Endometrium (tissue), 2 donors: ENCODE results near the gene ABCA2.
"Not testable (repeated sequence)": the region's sequence is repeated elsewhere in the genome, so short reads cannot be mapped to it uniquely, and the experiment has no call there.

Experiments
- FAIRE-seq: peaks from 2 replicates; lab custom pipeline; 2012; peaks lifted over from hg19 to GRCh38; lab: Jason Lieb, UNC
- donor health status: control.
- donor health status: control.

ABCA2 gene

DNA sequence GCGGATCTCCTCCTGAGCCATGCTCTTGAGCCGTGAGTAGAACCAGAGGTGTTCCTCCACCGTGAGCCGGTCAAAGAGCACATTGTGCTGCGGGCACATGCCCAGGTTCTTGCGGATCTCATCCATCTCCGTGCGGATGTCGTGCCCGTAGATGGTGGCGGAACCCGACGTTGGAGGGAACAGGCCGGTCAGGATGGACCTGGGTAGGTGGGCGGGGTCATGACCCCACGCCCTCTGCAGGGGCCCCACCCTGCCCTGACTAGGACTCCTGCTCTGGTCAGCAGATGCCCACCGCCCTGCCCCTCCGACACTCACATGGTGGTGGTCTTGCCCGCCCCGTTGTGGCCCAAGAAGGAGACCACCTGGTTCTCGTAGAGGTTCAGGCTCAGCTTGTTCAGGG is 12.1 kb downstream of the ABCA2 start:
- no peak for FAIRE-seq

- no peak for FAIRE-seq
These were observed 12.5 kb downstream of the ABCA2 start for GRCh38 chr9:137015540-137015930.

- FAIRE-seq = no peak
These were observed 13.1 kb downstream of the ABCA2 start for GRCh38 chr9:137014776-137015539.

GRCh38 chr9:137014166-137014565 is 13.9 kb downstream of the ABCA2 start:
- no peak for FAIRE-seq

- no peak for FAIRE-seq
These were observed 14.5 kb downstream of the ABCA2 start for GRCh38 chr9:137013571-137013940.

DNA sequence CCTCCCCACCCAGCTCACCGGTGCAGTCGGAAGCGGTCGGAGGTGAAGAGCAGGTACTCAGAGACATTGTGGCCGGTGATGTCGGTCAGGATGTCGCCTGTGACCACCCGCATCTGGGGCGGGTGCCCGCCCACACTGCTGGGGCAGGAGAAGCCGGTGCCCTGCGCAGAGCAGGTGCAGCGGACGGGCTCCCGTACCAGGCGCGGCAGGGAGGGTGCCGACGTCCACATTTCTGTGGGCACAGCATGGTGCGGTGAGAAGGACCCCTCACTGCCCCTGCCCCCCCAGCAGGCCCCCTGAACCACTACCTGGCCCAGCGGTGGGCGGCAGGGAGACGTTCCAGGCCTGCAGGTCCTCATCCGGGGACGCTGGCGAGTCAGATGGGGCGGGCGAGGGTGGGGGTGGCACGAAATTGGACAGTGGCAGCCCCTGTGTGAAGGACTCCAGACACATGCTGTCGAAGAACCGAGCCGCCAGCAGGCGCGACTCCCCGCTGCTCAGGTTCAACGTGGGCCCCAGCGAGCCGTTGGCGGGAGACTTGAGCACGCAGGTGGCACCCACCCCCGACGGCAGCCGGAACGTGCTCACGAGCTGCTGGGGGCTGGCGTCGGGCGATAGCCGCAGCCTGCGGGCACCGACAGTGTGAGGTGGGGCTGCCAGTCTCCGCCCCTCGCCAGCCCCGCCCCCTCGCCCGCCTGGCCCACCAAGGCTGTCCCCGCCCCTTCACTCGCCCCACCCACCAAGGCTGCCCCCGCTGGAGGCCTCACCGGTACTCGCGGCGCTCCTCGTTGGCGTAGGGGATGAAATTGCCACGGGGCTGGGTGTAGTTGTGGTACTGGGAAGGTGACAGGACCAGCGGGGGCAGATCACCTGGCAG is 15.1 kb downstream of the ABCA2 start:
- FAIRE-seq = no peak

DNA sequence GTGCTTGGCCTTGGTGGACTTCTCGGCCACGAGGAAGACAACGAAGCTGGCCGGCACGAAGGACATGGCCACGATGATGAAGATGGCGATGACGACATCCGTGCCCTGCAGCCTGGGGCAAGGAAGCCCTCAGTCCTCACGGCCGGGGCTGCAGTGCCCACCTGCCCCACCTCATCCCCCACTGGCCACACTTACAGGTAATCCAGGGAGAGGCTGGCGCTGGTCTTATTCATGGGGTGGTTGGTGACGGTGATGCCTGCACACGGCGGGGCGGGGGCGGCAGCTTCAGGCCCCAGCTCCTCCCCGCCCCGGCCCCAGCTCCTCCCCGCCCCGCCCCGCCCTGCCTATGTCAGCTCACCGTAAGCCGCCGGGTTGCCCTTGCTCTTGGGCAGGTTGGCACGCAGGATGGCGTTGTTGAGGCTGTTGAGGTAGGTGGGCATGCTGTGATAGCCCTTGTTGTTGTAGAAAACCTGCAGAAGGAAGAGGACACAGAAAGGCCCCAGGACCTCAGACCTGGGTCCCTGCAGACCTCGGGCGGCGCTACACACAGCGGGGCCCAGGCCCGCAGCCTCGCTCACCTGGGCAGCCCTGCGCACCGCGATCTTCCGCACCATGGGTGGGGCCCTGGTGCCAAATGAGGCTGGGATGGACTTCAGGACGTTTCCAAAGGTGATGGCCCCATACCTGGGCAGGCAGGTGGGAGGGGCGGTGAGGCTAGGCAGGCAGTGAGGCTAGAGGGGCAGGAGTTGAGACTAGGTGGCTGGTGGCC is 15.9 kb downstream of the ABCA2 start:
- FAIRE-seq = no peak

DNA sequence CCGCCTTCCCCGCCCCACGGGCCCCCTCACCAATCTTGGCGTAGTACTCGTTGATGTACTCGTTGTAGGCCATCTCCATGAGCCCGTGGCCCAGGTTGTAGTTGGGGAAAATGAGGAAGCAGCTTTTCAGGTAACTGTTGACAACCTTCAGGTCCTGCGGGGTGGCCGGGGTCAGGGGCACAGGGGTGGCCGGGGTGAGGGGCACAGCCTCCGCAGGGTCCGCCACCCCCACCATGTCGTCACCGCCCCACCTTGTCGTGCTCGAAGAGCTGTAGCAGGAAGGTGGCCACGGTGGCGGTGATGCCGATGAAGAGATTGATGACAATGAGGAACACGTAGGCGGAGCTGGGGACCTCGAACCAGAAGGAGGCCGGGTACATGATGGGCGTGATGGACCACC is 16.9 kb downstream of the ABCA2 start:
- no peak for FAIRE-seq

- no peak for FAIRE-seq
These were observed 17.9 kb downstream of the ABCA2 start for GRCh38 chr9:137009938-137010732.

DNA sequence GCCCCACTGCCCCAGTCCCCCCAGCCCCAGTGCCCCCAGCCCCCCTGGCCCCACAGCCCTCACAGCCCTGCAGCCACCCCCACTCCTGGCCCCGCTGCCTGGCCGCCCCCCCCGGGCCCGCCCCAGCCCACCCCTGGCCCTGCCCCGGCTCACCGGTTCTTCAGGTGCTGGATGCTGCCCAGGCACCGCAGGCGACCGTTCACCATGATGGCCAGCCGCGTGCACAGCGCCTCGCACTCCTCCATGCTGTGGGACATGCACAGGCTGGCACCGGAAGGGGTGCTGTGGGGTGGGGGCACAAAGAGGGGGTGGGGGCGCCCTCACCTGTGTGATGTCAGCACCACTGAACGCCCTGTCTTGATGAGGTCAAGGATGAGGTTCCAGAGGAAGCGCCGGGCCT is 18.8 kb downstream of the ABCA2 start:
- FAIRE-seq = no peak

DNA sequence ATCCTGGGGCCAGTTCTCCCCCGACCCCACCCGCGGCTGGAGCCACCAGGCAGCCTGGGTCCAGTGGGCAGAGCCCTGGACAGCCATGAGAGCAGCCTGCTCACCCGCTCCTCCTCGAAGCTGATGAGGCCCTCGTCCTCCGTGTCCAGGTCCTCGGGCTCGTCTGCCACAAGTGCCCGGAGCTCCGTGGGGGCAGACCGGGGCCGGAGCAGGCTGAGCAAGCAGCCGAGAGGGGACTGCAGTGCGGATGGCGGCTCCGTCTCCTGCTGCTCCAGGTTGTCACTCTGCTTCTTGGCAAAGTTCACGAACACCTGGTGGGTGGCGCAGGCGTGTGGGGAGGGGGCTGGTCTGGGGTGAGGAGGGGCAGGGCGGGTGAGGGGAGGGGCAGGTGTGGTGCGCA is 19.7 kb downstream of the ABCA2 start:
- FAIRE-seq = no peak

DNA sequence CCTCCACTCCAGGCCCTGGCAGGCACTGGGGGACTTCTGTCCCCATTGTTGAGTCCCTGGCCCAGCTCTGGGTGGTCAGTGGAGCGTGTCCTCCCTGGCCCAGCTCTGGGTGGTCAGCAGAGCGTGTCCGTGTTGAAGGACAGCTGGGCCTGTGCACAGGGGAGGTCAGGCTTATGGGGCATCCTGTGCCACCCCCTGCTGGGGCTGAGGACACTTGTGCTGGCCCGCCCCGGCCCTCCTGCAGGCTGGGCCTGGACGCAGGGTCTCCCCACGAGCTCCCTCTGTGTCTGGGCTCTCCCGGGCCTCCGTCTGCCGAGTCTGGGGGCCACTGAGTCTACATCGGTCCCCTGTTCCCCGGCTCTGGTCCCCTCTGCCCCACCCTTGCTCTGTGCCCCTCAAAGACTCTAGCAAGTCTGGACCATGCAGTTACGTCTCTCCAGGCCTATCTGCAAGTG is 20.2 kb downstream of the ABCA2 start:
- no peak for FAIRE-seq

DNA sequence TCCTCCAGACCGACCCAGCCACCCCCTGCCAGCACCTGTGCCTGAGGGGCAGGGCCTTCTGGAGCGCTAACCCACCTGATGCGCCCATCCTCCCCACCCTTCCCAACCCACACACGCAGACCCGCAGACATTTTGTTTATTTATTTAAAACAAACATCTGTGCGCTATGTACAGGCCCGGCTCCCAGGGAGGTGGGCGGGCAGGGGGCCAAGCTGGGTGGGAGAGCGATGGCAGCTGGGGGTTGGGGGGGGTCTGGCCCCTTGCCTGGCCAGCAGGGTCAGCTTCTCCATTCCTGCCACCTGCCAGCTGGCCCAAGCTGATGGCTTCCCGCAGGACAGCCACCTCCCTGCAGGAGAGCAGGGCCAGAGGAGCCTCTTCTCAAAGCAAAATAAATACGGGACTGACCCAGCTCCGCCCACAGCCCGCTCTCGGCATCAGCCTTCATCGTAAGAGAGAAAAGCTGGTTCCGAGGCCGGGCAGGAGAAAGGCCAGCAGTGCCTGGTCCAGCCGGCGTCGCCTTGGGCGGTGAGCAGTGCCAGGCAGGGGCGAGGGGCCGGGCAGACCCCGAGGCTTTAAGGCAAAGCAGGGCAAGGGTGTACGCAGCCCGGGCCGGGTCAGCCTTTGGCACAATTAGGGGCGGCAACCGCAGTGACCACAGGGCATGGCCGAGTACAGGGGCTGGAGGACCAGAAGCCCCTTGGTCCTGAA is 20.8 kb downstream of the ABCA2 start:
- FAIRE-seq = no peak

DNA sequence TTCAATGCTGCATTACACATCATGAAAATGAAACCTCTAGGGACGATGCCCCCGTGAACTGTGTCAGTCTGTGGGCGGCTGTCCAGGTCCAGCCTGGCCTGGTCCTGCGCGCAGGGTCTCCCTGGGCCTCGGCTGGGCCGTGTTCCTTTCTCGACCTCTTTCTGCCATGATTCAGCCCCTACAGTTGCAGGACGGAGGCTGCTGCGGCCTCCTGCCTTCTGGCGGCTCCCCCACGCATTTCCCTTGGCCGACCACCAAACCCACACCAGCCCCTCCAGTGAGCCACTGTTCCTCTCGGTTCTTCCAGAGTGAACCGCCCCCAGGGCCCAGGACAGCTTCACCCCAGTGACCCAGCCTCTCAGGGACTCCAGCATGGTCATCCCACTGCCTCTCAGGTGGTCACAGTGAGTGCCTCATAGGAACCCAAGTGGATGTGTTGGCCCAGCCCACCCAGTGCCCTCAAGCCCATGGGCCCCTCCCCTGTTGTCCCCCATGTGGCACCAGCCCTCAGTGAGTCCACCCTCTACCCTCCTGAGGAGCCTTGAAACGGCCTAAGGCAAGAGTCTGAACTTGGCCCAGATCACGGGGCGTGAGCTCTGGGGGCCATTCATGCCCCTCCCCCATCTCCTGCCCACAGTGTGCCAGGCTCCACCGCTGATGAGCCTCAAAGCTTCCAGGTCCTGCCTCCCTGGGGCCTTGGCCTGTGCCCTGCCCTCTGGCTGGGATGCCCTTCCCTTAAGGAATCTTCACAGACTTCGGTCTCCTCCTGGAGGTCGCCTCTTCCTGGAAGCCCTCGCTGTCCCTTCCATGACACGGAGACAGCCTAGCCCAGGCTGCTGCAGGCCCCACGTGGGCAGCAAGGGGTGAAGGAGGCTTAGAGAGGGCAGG is 21.7 kb downstream of the ABCA2 start:
- FAIRE-seq = no peak

GRCh38 chr9:137004285-137004684 is 23.8 kb downstream of the ABCA2 start:
- FAIRE-seq = not testable (repeated sequence)

DNA sequence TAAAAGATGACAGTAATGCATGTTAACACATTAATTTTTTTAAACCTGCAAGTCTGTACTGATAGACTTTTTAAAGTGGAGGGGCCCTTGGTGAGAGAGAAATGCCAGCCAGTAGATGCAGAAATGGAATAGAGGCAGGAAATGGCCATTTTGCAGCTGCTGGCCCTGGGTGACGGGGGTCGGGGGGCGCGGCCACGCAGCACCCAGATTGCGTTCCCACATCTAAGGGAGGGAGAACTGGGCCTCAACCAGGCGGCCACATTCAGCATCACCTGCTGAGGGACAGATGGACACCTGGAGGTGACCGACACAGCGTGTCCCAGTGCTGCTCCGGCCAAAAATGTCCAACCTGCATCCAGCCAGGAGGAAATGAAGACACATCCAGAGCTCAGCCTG is 25.4 kb downstream of the ABCA2 start:
- no peak for FAIRE-seq

DNA sequence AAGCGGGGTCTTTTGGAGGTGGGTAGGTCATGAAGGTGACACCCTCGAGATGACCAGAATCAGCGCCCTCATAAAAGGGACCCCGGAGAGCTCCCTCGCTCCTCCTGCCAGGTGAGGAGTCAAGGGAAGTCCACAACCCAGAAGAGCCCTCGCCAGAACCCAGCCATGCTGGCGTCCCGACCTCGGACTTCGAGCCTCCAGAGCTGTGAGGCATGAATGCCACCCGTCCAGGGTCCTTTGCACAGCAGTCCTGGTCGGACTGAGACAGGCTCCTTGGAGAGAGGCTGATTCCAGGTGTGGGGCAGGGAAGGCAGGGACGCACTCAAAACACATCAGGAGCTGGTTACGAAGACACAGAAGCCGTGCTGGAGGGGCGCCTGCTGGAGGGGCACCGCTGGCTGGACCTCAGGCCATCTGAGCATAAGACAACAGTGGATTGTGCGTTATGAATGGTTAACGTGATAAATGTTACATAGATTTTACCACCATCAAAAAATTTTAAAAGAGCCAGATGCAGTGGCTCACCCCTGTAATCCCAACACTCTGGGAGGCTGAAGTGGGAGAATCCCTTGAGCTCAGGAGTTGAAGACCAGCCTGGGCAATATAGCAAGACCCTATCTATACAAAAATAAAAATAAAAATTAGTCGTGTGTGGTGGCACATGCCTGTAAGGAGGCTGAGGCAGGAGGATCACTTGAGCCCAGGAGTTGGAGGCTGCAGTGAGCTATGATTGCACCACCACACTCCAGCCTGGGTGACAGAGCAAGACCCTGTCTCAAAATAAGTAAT is 26.0 kb downstream of the ABCA2 start:
- no peak for FAIRE-seq

DNA sequence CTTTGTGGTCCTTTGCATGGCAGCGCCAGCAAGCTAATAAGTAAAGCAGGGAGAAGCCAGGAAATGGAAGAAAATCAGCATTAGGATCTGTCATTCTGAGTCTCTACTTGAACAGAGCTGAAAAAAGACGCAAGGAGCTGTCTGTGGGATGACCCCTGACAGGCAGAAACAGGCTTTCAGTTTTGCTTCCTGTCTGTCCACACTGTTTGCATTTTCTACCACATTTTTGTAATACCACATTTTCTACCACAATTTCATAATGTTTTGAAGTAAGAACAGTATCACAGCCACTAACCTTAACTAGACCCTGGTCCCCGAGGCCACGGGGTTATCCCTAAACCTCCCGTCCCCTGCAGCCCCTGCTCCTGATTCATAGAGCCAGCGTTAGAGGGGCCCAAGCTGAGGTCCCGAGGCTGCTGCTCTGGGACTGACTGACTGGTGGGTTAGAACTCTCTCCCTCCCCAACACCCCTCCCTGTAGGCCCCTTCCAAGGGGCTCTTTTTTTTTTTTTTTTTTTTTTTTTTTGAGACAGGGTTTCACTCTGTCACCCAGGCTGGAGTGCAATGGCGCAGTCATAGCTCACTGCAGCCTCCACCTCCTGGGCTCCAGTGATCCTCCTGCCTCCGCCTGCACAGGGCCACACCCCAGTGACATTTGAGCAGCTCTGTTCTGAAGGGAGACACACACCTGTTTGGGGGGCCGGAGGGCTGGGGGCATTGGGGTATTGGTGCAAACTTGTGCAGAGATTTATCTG is 27.7 kb downstream of the ABCA2 start:
- FAIRE-seq = no peak

DNA sequence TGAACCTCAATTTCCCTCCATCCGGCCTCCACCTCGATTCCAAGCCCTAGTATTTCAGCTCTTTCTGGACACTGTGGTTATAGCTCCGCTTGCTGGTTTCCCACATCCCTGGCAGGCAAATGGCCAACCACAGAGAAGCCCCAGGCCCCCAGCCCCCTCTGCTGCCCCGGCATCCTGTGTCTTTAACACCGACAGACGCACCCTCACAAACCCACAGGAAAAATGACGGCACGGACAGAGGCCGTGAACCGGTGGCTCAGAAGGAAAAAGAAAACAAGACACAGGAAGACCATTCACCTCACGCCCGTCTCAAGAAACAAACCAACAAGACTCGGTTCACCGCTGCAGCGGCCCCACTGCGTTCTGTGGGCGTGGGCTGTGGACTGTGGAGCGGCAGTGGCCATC is 30.2 kb downstream of the ABCA2 start:
- FAIRE-seq = no peak
